ENCODE results near the gene TOLLIP. TPM values are rescaled to one million over a fixed set of nuclear protein-coding genes. Genes with fewer than 3 reads are reported as not detected.

The TOLLIP gene
- total and polyA plus RNA-seq, 12 donors: 19.0 to 53.6 (median 42.6) TPM

DNA sequence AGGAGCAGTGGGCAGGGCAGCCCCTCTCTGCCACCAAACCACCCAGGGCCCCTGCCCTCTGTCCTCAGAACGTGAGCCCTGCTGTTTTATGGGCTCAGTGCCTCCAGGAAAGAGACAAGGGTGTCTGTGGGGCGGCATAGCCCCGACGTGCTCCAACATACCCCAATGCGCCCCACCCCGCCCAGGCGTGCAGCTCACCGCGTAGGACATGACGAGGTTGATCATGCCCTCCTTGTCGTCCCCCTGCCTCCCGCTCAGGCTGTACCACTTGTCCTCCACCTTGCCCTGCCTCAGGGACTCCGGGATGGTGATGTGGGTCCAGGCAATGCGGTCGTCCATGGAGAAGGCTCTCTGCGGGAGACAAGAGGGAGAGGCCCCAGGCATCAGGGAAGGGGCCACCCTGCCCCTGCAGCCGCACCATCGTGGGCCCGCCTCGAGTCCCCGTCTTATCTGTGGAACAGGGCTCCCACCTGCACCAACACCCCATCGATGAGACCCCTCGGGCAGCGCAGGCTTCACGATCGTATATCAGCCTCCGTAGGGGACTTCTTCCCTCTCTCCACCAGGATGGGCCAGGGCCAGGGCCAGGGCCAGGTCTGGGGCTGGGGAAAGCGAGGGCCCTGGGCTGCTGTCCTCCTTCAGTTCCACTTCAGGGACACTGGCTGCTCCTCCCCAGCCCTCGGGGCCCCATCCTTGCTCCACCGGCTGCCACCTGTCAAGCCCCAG is 20.8 kb downstream of the TOLLIP start:
- WGBS, 2 donors: 94 to 96% methylated on average over 30 of the region's 30 CpGs
- Histone ChIP-seq H3K4me1 (peaks cover 0 to 8% (median 0%) of the 10 kb centered on the region in 9 donors), H3K36me3 (peaks cover 0 to 88% (median 20%) of the 10 kb centered on the region in 9 donors), H3K27me3 (no peaks in the 10 kb centered on the region), H3K27ac (no peak overlapping the region), H3K4me3 (no peak overlapping the region), H3K9me3 (no peaks in the 10 kb centered on the region)
- intact Hi-C loops (cut with DNase I): no loop called here
- no peak for DNase-seq
- TF ChIP-seq, protein P1, sequence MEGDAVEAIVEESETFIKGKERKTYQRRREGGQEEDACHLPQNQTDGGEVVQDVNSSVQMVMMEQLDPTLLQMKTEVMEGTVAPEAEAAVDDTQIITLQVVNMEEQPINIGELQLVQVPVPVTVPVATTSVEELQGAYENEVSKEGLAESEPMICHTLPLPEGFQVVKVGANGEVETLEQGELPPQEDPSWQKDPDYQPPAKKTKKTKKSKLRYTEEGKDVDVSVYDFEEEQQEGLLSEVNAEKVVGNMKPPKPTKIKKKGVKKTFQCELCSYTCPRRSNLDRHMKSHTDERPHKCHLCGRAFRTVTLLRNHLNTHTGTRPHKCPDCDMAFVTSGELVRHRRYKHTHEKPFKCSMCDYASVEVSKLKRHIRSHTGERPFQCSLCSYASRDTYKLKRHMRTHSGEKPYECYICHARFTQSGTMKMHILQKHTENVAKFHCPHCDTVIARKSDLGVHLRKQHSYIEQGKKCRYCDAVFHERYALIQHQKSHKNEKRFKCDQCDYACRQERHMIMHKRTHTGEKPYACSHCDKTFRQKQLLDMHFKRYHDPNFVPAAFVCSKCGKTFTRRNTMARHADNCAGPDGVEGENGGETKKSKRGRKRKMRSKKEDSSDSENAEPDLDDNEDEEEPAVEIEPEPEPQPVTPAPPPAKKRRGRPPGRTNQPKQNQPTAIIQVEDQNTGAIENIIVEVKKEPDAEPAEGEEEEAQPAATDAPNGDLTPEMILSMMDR (IDR thresholded peaks at IDR 0.05): no peak
- no peak for ATAC-seq

DNA sequence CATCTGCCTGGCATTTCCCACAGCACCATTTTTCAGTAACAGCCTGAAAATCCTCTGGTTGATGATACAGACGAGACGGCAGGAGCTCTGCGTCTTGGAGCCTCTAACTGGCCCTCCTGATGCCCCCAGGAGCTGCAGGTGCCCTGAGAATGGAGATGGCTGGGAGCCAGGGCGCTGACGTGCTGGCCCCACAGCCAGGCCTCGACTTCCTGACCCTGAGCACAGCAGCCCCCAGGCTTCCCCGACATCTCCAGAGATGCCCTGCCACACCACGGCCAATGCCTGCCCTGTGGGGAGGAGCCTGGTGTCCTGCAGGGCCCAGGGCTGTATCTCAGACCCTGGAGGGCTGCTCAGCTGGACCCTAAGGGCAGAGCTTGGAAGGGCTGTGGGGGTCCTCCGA is 21.5 kb downstream of the TOLLIP start:
- no peaks in the 10 kb centered on the region for H3K27me3 ChIP-seq
- peaks cover 0 to 8% (median 0%) of the 10 kb centered on the region in 9 donors for H3K4me1 ChIP-seq
- ATAC-seq (no peak), DNase-seq (no peak)
- 95 to 97% methylated on average over 9 of the region's 9 CpGs for WGBS, 2 donors
- no peak overlapping the region for H3K4me3 ChIP-seq
- no peaks in the 10 kb centered on the region for H3K9me3 ChIP-seq
- TF ChIP-seq, protein P1 (IDR thresholded peaks at IDR 0.05): no peak
- intact Hi-C loops (cut with DNase I): no loop called here
- H3K27ac ChIP-seq: no peak overlapping the region
- H3K36me3 ChIP-seq: peaks cover 0 to 88% (median 19%) of the 10 kb centered on the region in 9 donors

DNA sequence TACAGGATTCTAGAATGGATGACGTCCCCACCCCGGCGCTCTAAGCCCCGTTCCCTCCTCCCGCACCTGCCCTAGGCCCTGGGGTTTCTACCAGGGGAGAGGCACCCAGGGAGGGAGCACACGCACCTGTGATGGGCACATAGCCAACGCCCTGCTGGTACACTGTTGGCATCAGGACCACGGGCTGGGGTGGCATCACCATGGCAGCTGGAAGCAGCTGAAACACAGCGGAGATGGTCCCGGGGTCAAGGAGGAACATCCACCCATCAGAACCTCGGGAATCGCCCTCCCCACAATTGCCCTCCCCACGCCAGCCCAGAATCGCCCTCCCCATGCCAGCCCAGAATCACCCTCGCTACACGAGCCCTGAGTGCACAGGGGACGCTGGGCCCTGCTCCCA is 23.6 kb downstream of the TOLLIP start:
- no peak overlapping the region for H3K27ac ChIP-seq
- H3K36me3 ChIP-seq: peaks cover 0 to 93% (median 23%) of the 10 kb centered on the region in 9 donors
- intact Hi-C loops (cut with DNase I): no loop called here
- H3K4me3 ChIP-seq: no peak overlapping the region
- no peaks in the 10 kb centered on the region for H3K9me3 ChIP-seq
- WGBS, 2 donors: 95% methylated on average over 17 of the region's 17 CpGs
- H3K27me3 ChIP-seq: no peaks in the 10 kb centered on the region
- ATAC-seq (no peak), DNase-seq (no peak)
- H3K4me1 ChIP-seq: peaks cover 0 to 18% (median 7%) of the 10 kb centered on the region in 9 donors
- TF ChIP-seq, protein P1 (IDR thresholded peaks at IDR 0.05): no peak

DNA sequence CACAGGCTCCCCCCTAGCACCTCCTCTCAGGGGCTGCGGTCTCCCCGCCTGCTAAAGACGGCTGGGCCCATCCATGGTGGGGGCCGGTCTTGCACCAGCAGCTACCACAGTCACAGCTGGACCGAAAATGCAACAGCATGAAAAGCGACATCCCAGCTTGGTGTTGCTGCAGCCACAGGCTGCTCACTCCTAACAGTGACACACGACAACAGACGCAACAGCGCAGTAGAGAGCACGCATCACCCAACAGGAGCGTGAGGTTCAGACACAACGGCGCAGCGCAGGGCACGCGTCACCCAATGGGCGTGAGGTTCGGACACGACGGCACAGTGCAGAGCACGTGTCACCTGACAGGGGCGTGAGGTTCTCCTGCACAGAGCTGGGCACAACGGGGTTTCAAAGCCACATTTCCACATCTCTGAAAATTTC is 24.1 kb downstream of the TOLLIP start:
- 95 to 97% methylated on average over 23 of the region's 23 CpGs for WGBS, 2 donors
- Histone ChIP-seq H3K36me3 (peaks cover 0 to 93% (median 27%) of the 10 kb centered on the region in 9 donors), H3K4me1 (peaks cover 0 to 18% (median 7%) of the 10 kb centered on the region in 9 donors), H3K27me3 (no peaks in the 10 kb centered on the region), H3K27ac (no peak overlapping the region), H3K9me3 (no peaks in the 10 kb centered on the region), H3K4me3 (no peak overlapping the region)
- intact Hi-C loops (cut with DNase I): no loop called here
- TF ChIP-seq, protein P1 (IDR thresholded peaks at IDR 0.05): no peak
- ATAC-seq: no peak
- DNase-seq: no peak
